ENCODE measurements around the gene TSGA10. TPM values are rescaled to one million over a fixed set of nuclear protein-coding genes. Genes with fewer than 3 reads are reported as not detected.

TSGA10 gene
- total RNA-seq, 1 experiment from 2014 or later: 6.6 TPM

- no peak for TF ChIP-seq REST (IDR thresholded peaks at IDR 0.05; ENCODE audit: low read depth)
- no peak for TF ChIP-seq MAX (IDR thresholded peaks at IDR 0.05)
- TF ChIP-seq RAD21 (IDR thresholded peaks at IDR 0.05; ENCODE audit: low read depth): no peak
- no peak for TF ChIP-seq EGR1 (IDR thresholded peaks at IDR 0.05; ENCODE audit: low read depth)
Observed at GRCh38 chr2:99096728-99097127, 58.0 kb downstream of the TSGA10 start (continued).

- no peaks in the 10 kb centered on the region for H3K79me2 ChIP-seq (ENCODE audit: insufficient read depth, low read length)
- no peaks in the 10 kb centered on the region for H3K36me3 ChIP-seq (ENCODE audit: control insufficient read depth in 1 of 2, insufficient read depth in 2 of 2, low read length in 2 of 2)
- H3K9ac ChIP-seq (ENCODE audit: low read length): no peak overlapping the region
- ATAC-seq (no peak), DNase-seq (ENCODE audit: low read depth, low spot score) (no peak)
- H3K4me2 ChIP-seq (ENCODE audit: low read length): no peak overlapping the region
- no peak for TF ChIP-seq POLR2A (IDR thresholded peaks at IDR 0.05; ENCODE audit: borderline replicate concordance, extremely low read depth, insufficient read depth, insufficient read length)
- no peak for TF ChIP-seq ZNF274 (IDR thresholded peaks at IDR 0.05; ENCODE audit: low read depth, low read length)
- no peak for TF ChIP-seq EZH2 (IDR thresholded peaks at IDR 0.05)
- TF ChIP-seq SRF (IDR thresholded peaks at IDR 0.05; ENCODE audit: low read depth): no peak
- TF ChIP-seq YY1 (IDR thresholded peaks at IDR 0.05; ENCODE audit: extremely low read depth, insufficient replicate concordance, low read depth, low read length): no peak
- no peak for TF ChIP-seq ELF1 (IDR thresholded peaks at IDR 0.05; ENCODE audit: borderline replicate concordance, low read depth)
- TF ChIP-seq JUND (IDR thresholded peaks at IDR 0.05): no peak
- no peak for TF ChIP-seq CEBPB (IDR thresholded peaks at IDR 0.05; ENCODE audit: low read depth)
- TF ChIP-seq MAX (IDR thresholded peaks at IDR 0.05): no peak
- TF ChIP-seq SP1 (IDR thresholded peaks at IDR 0.05; ENCODE audit: low read depth): no peak
- no peak for TF ChIP-seq ZFX (IDR thresholded peaks at IDR 0.05)
- no peak for TF ChIP-seq EZH2phosphoT487 (IDR thresholded peaks at IDR 0.05; ENCODE audit: borderline replicate concordance)
- TF ChIP-seq EGR1 (IDR thresholded peaks at IDR 0.05; ENCODE audit: low read depth): no peak
- no peak for TF ChIP-seq REST (IDR thresholded peaks at IDR 0.05; ENCODE audit: low read depth)
- no peaks in the 10 kb centered on the region for H3K9me3 ChIP-seq (ENCODE audit: control insufficient read depth in 1 of 2, insufficient read depth in 1 of 2, low read depth in 1 of 2, low read length in 2 of 2)
- RAD21 ChIA-PET (ENCODE audit: low non-redundant PET in 1 of 2, low total read pairs in 2 of 2, uncharacterized antibody in 2 of 2, unreplicated experiment in 2 of 2): no interaction called here
- POLR2A ChIA-PET: no interaction called here
- H4K20me1 ChIP-seq (ENCODE audit: insufficient read depth): no peaks in the 10 kb centered on the region
- no TSS peak for BruUV-seq (replicated peaks)
- H3K9me2 ChIP-seq (ENCODE audit: insufficient read depth): no peaks in the 10 kb centered on the region
- no peaks in the 10 kb centered on the region for H3K27me3 ChIP-seq (ENCODE audit: insufficient read depth, low read length)
- H3K4me1 ChIP-seq (ENCODE audit: control insufficient read depth in 1 of 2, insufficient read depth in 2 of 2, low read length in 2 of 2): no peaks in the 10 kb centered on the region
- H3K4me3 ChIP-seq (replicated peaks in 1 of 2; ENCODE audit: low read depth in 1 of 2, low read length in 2 of 2): no peak overlapping the region
- intact Hi-C loops (cut with micrococcal nuclease): loop anchor here (5.0 kb wide), 2 partner anchors 89 to 404 kb away; partner anchors contain the start of gene REV1
- H2AFZ ChIP-seq (ENCODE audit: low read depth, low read length, poor library complexity, severe bottlenecking): no peak overlapping the region
- H3K27ac ChIP-seq (ENCODE audit: low read depth, low read length): no peak overlapping the region
- CTCF ChIA-PET: no interaction called here
Observed at GRCh38 chr2:99088017-99088416, 66.7 kb downstream of the TSGA10 start.

Measured in HCT116 (cell line).